HCEC 1CT (cell line): ENCODE data around the gene SLC25A25.
A peak's percentile ranks its signal among the peaks of the same experiment; 100 is the strongest.

Source experiments
- DNase-seq: peaks from one replicate; pipeline ENCODE4 v3.0.0-alpha.2; 2017

Gene SLC25A25

GRCh38 chr9:128114326-128115186 is 46.5 kb downstream of the SLC25A25 start:
- DNase-seq, result no peak

DNA sequence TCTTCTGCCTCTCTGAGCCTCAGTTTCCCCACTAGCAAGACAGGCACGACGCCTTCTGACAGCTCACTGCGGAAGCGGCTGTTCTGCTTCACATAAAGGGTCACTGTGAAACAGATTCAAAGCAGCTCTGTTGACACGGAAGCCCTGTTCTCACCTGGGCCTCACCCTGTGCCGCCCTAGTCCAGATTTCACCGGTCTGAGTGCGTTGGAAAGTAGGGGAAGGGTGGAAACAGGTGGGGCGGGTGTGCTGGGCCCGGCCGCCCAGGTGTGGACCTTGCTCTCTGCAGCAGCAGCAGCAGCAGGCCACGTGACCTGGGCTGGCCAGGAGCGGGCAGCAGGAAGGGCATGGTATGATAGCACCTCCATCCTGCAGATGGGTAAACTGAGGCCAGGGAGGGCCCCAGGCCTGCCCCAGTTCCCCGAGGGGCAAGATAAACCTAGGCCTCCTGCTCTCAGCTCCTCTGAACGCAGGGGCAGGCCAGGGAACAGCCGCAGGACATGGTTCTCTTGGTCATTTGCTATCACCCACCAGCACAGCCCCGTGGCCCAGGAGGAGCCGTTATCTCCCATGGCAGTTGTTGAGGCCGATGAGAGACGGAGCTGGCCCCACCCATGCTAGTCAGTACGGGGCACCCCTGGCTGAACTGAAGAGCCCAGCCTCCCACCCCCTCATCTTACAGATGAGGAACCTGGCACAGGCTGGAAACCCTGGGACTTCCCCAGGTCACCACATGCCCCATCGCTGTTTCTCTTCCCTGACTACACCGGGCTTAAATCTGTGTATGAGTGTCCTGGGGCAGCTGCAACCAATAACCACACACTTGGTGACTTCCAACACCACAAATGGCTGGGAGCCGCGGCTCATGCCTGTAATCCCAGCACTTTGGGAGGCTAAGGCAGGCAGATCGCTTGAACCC is 47.4 kb downstream of the SLC25A25 start:
- DNase-seq, result no peak

- DNase-seq, result no peak
Measured at GRCh38 chr9:128116104-128117083, 48.4 kb downstream of the SLC25A25 start.

GRCh38 chr9:128117613-128118471 is 49.8 kb downstream of the SLC25A25 start:
- peak; percentile 64 for DNase-seq

DNA sequence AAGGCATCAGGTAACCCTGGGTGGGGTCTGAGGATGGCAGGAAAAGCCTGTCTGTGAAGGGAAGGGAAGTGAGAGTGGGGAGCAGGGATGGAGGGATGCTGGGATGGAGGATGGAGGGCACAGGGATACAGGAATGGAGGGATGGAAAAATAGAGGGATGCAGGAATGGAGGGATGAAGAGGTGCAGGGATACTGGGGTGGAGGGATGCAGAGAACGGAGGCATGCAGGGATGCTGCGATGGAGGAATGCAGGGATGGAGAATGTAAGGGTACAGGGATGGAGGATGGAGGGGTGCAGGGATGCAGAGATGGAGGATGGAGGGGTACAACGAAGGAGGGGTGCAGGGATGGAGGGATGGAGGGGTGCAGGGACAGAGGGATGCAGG is 50.4 kb downstream of the SLC25A25 start:
- DNase-seq, result no peak

GRCh38 chr9:128118971-128119665 is 51.1 kb downstream of the SLC25A25 start:
- no peak for DNase-seq

GRCh38 chr9:128120061-128120740 is 52.2 kb downstream of the SLC25A25 start:
- no peak for DNase-seq

GRCh38 chr9:128120741-128121465 is 52.9 kb downstream of the SLC25A25 start:
- DNase-seq, result no peak

DNA sequence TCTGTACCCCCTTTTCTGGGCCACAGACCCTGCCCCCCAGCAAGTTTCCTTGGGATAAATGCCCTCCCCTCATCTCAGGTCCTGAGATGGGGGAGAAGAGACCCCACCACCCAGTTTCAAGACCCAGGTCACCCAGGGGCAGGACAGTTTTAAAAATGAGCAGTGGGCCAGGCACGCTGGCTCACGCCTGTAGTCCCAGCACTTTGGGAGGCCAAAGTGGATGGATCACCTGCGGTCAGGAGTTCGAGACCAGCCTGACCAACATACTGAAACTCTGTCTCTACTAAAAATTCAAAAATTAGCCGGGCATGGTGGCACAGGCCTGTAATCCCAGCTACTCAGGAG is 53.4 kb downstream of the SLC25A25 start:
- DNase-seq, result no peak

GRCh38 chr9:128121924-128122808 is 54.1 kb downstream of the SLC25A25 start:
- DNase-seq, result no peak

DNA sequence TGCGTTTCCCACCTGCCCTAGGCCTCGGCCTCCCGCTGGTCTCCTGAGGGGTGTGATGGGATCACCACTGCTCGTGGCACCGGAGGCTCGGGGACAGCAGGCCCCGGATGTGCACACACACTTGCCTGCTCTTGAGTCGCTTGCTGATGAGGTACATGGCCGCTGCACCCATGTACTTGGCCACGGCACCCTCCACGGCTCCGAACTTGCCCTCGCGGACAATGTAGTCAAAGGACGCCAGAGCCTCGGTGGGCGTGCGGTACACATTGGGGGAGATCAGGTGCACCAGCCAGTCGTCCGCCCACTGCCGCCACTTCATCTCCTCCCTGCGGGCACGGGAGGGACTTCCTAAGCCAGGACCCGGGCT is 54.8 kb downstream of the SLC25A25 start:
- no peak for DNase-seq

- no peak for DNase-seq
Measured at GRCh38 chr9:128123451-128124080, 55.5 kb downstream of the SLC25A25 start.

DNA sequence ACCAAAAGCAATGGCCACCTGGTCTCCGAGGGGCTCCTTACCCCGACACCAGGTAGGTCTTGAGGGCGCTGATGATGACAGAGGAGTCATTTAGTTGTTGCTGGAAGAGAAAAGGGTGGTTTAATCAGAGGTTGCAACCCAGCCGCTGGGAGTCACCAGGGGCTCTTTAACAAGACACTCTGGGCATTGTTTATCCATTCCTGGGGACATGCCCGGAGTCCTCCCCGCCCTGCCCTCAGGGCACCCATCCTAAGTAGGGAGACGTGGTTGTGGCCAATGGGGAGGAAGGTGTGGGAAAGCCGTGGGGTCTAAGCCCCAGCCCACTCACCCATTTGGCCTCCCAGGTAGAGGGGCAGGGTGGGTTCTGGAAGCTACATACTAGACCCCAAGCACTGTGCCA is 56.4 kb downstream of the SLC25A25 start:
- no peak for DNase-seq

- peak; percentile 55 for DNase-seq
Measured at GRCh38 chr9:128124873-128125579, 57.0 kb downstream of the SLC25A25 start.

DNA sequence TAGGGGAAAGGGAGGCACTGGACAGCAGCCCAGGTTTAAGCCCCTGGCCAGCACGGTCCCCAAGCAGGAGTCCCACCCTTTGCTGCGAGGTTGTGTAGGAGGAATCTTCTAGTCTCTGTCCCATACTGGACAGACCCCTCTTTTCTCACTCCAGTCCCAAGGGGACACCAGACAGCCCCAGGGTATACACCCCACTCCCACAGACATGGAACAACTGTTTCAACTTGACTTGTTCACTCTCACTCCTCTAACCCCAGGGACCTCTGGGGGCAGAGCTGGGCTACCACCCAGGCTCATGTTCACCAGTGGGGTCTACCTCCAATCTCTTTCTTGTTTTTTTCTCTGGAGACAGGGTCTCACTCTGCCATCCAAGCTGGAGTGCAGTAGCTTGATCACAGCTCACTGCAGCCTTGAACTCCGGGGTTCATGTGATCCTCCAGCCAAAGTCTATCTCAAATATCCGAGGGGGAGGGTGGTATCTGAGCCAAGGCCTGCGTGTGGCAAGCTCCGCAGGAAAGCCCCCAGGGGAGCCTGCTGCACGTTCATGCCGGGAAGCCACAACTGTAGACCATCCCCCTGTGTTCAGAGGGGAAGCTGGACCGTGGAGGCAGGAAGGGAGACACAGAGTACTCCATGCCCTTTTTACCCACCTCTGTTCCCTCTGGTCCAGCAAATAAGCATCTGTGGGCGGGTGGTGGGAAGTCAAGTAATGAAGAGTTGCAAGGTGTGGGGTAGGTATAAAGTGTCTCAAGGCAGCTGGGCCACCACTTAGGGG is 57.7 kb downstream of the SLC25A25 start:
- no peak for DNase-seq

GRCh38 chr9:128127568-128127989 is 59.5 kb downstream of the SLC25A25 start, which contains the start of gene PTGES2:
PTGES2 (minus strand) TSS chr9:128127729; CDS start chr9:128127717, 12 bp downstream.
- DNase-seq, result peak; percentile 81
